GM21723 (cell line): ENCODE measurements around the gene CACNA1C.
A peak's percentile ranks its signal among the peaks of the same experiment; 100 is the strongest.

ENCODE experiments used
- ATAC-seq: cut with Tn5 transposase; IDR thresholded peaks from one replicate; pipeline ENCODE4 v1.9.1; 2021; ENCODE audit warnings: mild to moderate bottlenecking, moderate library complexity; ENCODE audit not compliant: unreplicated experiment

Gene CACNA1C

GRCh38 chr12:2290516-2291065 is 237.8 kb downstream of the CACNA1C start:
- no peak for ATAC-seq

- ATAC-seq = no peak
Observed at GRCh38 chr12:2291182-2291832, 238.5 kb downstream of the CACNA1C start.

GRCh38 chr12:2291947-2292346 is 239.2 kb downstream of the CACNA1C start:
- ATAC-seq = no peak

GRCh38 chr12:2292560-2292959 is 239.8 kb downstream of the CACNA1C start:
- no peak for ATAC-seq

GRCh38 chr12:2294651-2295475 is 242.1 kb downstream of the CACNA1C start:
- ATAC-seq = no peak

GRCh38 chr12:2295941-2296461 is 243.2 kb downstream of the CACNA1C start:
- ATAC-seq = no peak

GRCh38 chr12:2297004-2297403 is 244.2 kb downstream of the CACNA1C start:
- no peak for ATAC-seq

- peak; percentile 60 for ATAC-seq
Observed at GRCh38 chr12:2297658-2298057, 244.9 kb downstream of the CACNA1C start.

- no peak for ATAC-seq
Observed at GRCh38 chr12:2298556-2299200, 245.9 kb downstream of the CACNA1C start.

GRCh38 chr12:2299206-2299605 is 246.4 kb downstream of the CACNA1C start:
- ATAC-seq = no peak

GRCh38 chr12:2300168-2300567 is 247.4 kb downstream of the CACNA1C start:
- ATAC-seq = no peak

GRCh38 chr12:2300886-2301285 is 248.1 kb downstream of the CACNA1C start:
- ATAC-seq = no peak

- ATAC-seq = no peak
Observed at GRCh38 chr12:2301531-2302461, 249.0 kb downstream of the CACNA1C start.

- ATAC-seq = no peak
Observed at GRCh38 chr12:2302711-2303580, 250.2 kb downstream of the CACNA1C start.

- ATAC-seq = no peak
Observed at GRCh38 chr12:2304223-2304622, 251.4 kb downstream of the CACNA1C start.

GRCh38 chr12:2306012-2306411 is 253.2 kb downstream of the CACNA1C start:
- no peak for ATAC-seq

- ATAC-seq = no peak
Observed at GRCh38 chr12:2306735-2307134, 253.9 kb downstream of the CACNA1C start.

GRCh38 chr12:2307550-2307949 is 254.8 kb downstream of the CACNA1C start:
- no peak for ATAC-seq

GRCh38 chr12:2309647-2310046 is 256.9 kb downstream of the CACNA1C start:
- ATAC-seq = no peak
